Caki2 (cell line): ENCODE results near the gene ZFYVE27. TPM values are rescaled to one million over a fixed set of nuclear protein-coding genes. Genes with fewer than 3 reads are reported as not detected.

Source experiments
- DNase-seq: peaks from one replicate; pipeline ENCODE4 v3.0.0-alpha.2; 2015; ENCODE audit warnings: low read depth
- in situ Hi-C: cut with HindIII; loops from 2 replicates; pipeline ENCODE4 v1.10.0; 2016; ENCODE audit warnings: low sequenced_read_pairs, low pct_unique_long_range_greater_than_20kb, mixed read lengths
- total RNA-seq: library from RNA; depleted of rRNA; stranded (reverse); fragments of >200 nt; shearing (Covaris generic); gene quantifications from 2 replicates; pipeline ENCODE4 v1.2.3, GENCODE V29; 2014; ENCODE audit warnings: low replicate concordance

ZFYVE27 gene
- total RNA-seq, 1 experiment from 2014 or later = 30.5 TPM

DNA sequence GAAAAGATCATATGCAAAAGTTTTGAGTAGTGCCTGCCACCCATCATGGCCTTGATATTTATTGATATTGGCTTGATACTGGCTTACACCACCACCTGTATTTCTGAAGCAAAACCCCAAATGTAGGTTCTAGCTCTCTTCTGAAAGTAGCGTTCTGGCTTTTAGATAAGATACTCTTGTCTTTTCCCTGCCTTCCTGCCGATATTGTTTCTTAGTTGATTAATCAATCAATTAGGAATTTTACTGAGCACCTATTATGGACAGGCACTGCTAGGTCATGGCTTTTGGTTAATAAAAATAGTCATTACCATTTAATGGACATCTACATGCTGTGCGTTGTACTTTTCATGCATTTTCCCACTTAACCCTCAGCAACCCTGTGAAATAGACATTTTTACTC, 27.0 kb downstream of the ZFYVE27 start:
- in situ Hi-C loops = no loop called here

DNA sequence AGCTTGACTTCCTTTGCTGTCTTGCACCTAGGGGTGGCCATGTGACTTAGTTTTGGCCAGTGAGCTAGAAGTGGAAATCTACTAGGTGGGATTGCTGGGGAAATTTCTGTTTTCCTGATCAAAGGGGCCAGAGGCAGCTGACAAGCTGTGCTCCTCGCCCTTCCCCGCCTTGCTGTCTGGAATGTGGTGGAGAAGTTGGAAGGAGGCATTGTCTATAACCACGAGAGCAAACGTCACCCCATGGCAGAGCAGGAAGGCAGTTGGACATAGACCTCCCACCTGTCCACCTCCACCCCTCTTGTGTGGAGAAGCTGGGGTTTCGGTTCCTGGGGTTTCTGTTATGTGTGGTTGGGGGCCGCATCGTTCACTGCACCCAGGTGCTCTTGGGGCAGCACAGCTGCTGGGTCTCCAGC, 27.6 kb downstream of the ZFYVE27 start:
- DNase-seq = no peak

More for the DNA sequence above, 27.0 kb downstream of the ZFYVE27 start:
- no peak for DNase-seq

DNA sequence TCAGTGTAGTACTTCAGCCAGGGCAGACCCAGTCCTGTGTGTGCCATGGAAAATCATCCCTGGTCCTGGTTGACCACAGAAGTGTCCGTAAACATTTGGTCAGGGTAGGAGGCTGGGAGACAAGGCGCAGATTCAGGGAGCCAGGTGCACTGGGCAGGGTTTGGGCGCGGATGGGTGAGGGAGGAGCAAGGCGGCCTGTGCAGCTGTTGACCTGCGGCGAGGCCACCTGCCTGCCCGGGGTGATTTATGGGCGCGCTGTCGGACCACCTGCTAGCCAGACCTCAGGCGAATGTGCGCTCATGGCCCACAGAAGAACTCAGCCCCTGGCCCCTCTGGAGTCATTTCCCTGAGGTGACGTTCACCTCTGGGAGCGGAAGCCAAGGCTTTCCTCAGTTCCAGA, 28.3 kb downstream of the ZFYVE27 start:
- in situ Hi-C loops = no loop called here
- no peak for DNase-seq

More for the DNA sequence above, 27.6 kb downstream of the ZFYVE27 start:
- in situ Hi-C loops = no loop called here

- in situ Hi-C loops = no loop called here
- no peak for DNase-seq
These were observed 29.3 kb downstream of the ZFYVE27 start for GRCh38 chr10:97766106-97766810.

GRCh38 chr10:97766996-97767924, 30.3 kb downstream of the ZFYVE27 start:
- no peak for DNase-seq
- in situ Hi-C loops = no loop called here

- DNase-seq = no peak
- in situ Hi-C loops = no loop called here
These were observed 31.7 kb downstream of the ZFYVE27 start for GRCh38 chr10:97768322-97769315.

GRCh38 chr10:97770255-97770654, 33.3 kb downstream of the ZFYVE27 start:
- in situ Hi-C loops = no loop called here
- no peak for DNase-seq

- in situ Hi-C loops = no loop called here
These were observed 34.3 kb downstream of the ZFYVE27 start for GRCh38 chr10:97771055-97771891.

DNA sequence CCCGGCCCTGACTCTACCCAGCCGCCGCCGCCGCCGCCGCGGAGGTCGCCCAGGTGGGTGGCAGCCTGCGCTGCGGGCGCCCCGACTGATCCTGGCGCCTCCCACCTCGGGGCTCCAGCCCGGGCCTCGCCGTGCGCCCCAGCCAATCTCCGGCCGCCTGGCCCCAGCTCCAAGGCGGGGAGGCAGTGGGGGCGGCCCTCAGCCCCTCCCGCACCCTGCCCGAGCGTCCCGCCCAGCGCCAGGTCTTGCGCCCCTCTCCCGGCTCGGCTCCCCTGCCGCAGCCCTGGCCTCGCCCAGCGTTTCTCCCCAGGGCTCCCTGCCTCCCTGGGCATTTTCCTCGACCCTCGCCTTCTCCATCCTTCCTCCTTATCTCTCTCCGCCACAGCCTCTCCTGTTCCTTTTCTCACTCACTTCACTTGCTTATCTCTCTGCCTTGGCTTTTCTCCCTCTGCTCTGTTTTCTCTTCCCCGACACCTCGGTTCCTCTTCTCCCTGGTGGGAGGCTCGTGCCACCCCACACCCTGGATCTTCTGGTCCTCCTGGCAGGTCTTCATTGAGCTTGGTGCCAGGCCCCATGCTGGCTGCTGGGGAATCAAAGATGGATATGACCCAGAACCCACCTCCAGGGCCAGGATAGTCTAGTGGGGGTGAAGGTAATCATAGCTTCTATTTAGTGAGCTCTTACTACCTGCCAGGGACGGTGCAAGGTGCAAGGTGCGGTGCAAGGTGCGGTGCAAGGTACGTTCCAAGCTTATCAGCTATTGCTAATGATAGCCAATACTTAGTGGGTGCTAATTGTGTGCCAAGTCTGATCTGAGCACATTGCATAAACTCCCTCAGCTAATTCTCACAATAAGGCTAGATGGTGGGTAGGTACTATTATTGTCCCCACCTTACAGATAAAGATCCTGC, 35.2 kb downstream of the ZFYVE27 start, which contains the start of gene SFRP5:
SFRP5 (minus strand) TSS at position 87 of the 911 bp plus-strand sequence. CDS start 166 bp downstream, outside the sequence.
- DNase-seq = no peak
- in situ Hi-C loops = no loop called here

More at GRCh38 chr10:97771055-97771891, 34.3 kb downstream of the ZFYVE27 start:
- peak; percentile 36 for DNase-seq

DNA sequence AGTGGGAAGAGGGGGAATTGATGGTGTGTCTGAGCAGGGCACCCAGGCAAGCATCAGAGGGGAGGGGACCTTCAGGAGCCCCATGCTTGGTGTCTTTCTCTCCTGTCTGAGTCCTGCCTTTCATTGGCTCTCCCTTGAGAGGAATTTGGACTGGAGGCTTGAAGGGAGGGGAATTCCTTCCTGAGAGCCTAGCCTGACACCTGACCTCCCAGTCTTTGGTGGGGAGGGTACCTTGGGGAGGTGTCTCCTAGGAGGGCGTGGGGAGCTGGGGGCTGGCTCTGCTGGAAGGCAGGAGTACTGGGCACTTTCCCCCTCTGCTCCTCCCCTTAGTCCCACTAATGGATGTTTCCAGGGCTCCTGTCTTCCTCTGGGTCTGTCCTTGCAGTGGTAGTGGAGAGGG, 36.2 kb downstream of the ZFYVE27 start:
- DNase-seq = no peak
- in situ Hi-C loops = no loop called here

DNA sequence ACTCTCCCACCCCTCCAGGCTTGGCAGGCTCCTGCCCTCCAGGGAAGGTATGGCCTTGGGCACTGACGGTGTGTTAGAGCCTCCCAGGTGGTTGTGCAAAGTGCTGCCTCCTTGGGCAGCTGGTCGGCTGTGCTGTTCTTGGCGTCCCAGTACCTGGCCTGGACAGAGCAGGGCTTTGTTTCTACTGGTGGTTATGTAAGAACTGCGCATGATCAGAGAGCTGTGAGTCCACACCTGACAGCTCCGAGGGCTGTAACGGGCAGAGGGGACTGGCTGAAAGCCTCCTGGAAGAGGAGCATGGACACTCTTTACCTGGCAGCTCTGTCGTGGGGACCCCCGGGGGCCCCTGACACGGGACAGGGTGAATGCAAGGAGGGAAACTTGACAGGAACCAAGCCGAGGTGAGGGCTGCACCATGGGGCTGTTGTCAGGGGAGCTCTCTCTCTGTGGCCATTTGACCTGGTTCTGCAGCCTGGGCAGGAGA, 37.9 kb downstream of the ZFYVE27 start:
- DNase-seq = no peak
- in situ Hi-C loops = no loop called here

DNA sequence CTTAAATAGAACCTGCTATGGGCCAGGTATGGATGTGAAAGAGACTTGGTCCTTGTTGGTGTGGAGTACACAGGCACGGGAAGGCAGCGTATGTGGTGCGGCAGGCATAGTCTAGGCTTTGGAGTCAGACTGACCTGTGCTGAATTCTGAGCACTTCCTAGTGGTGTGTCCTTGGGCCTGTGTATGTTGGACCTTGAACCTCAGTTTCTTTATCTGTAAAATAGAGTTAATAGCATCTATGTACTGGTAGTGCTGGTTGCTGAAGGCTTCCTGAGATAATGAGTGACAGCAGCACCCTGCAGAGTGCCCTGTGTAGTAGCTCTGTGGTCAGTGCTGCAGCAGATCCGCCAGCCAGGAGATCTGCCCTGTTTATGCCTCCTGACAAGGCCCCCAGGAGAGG, 40.2 kb downstream of the ZFYVE27 start:
- in situ Hi-C loops = no loop called here
- DNase-seq = no peak

DNA sequence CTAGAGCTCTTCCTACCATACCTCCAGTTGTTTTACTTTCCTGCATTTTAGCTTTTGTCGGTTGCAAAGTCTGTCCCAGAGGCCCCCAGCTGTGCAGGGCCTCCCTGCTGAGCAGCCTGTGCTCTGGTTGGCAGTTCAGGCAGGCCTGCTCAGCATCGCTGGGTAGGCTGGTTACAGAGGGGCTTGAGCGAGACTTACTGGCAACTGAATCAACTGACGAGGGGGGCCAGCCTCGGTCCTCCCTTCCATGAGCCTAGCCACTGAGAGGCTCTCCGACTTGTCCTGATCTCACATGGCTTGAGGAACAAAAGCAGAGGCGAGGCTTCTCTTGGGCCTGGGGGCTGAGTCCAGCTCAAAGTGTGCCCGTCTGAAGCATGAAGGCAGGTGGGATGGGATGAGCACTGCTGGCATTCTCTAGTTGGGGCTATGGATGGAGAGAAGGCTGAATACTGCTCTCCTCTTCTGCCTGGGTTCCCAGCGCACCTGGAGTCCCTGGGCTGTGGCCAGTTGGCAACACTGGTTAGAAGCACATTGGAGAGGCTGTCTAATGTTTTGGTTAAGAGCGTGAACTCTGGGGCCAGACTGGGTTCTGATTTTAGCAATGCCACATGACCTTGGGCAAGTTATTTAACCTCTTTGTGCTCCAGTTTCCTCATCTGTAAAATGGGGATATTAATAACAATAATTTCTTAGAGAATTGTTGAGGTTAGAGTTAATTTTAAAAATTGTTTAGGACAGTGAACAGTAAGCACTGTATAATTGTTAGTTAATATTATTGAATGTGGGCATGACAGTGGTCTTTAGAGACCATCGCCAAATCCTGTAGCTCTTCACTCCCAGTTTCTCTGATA, 41.7 kb downstream of the ZFYVE27 start:
- in situ Hi-C loops = no loop called here
- DNase-seq = no peak

DNA sequence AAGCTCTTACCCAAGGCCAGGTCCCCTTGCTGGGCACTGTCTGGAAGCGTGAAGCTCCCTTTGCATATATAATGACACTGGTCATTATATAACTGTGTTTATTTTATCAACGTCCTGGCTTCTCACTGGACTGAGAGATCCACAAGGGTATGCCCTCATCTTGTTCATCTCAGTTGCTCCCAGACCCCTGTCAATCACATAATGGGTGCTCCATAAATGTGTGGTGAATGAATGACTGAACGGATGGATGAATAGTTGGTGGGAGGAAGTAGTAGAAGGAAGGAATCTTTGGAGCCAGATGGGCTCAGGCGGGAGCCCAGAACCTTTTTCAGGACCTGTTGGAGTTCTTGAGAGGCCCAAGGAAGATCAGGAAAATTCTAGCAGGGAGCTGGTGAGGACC, 42.6 kb downstream of the ZFYVE27 start:
- DNase-seq = no peak
- in situ Hi-C loops = no loop called here

DNA sequence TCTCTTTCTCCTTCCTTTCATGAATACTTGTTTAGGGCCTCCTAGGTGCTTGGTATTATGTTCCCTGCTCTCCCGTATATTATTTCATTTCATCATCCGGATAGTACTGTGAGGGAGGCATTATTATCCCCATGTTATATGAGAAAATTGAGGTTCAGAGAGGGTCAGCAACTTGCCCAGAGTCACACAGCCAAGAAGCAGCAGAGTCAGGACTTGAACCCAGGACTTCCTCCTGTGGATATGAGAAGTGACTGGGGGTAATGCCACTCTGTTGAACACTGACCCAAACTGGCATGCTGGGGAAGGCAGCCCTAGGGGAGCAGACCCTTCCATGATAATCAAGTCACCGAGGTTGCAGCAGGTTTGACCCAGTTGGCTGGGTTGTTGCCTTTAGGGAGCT, 43.0 kb downstream of the ZFYVE27 start:
- no peak for DNase-seq
- in situ Hi-C loops = no loop called here
